Hepatocyte (in vitro differentiated cells): ENCODE data around the gene ABCC10. TPM values are rescaled to one million over a fixed set of nuclear protein-coding genes. Genes with fewer than 3 reads are reported as not detected.

ENCODE experiments used
- DNase-seq: peaks from one replicate; pipeline ENCODE4 v3.0.0-alpha.2; 2016; ENCODE audit warnings: low spot score
- H2AFZ ChIP-seq: fragments of 200-600 bp; sonication (generic); 2 replicates; pipeline ENCODE4 v1.6.0; 2016; ENCODE audit warnings: antibody characterized with exemption, mild to moderate bottlenecking
- H3K27ac ChIP-seq: fragments of 200-600 bp; sonication (generic); 2 replicates; pipeline ENCODE4 v1.5.1; 2016; ENCODE audit warnings: mild to moderate bottlenecking
- H3K27me3 ChIP-seq: fragments of 200-600 bp; sonication (generic); 2 replicates; pipeline ENCODE4 v1.6.1; 2016
- H3K36me3 ChIP-seq: fragments of 200-600 bp; sonication (generic); replicated peaks from 2 replicates; pipeline ENCODE4 v1.5.1; 2016; ENCODE audit warnings: low read depth; ENCODE audit not compliant: insufficient read depth
- H3K4me1 ChIP-seq: fragments of 200-600 bp; sonication (generic); 2 replicates; pipeline ENCODE4 v1.5.1; 2016; ENCODE audit warnings: mild to moderate bottlenecking, moderate library complexity; ENCODE audit not compliant: insufficient read depth
- H3K4me2 ChIP-seq: fragments of 200-600 bp; sonication (generic); 2 replicates; pipeline ENCODE4 v1.6.0; 2016
- H3K4me3 ChIP-seq: fragments of 200-600 bp; sonication (generic); 2 replicates; pipeline ENCODE4 v1.5.1; 2016; ENCODE audit warnings: mild to moderate bottlenecking
- H3K79me2 ChIP-seq: fragments of 200-600 bp; sonication (generic); 2 replicates; pipeline ENCODE4 v1.6.0; 2017; ENCODE audit warnings: mild to moderate bottlenecking
- H3K9me2 ChIP-seq: fragments of 200-600 bp; sonication (generic); replicated peaks from 2 replicates; pipeline ENCODE4 v1.6.0; 2017; ENCODE audit warnings: mild to moderate bottlenecking; ENCODE audit not compliant: insufficient read depth
- H3K9me3 ChIP-seq: fragments of 200-600 bp; sonication (generic); 2 replicates; pipeline ENCODE4 v1.5.1; 2016; ENCODE audit warnings: low read depth, mild to moderate bottlenecking
- H4K20me1 ChIP-seq: fragments of 200-600 bp; sonication (generic); 2 replicates; pipeline ENCODE4 v1.6.0; 2016; ENCODE audit warnings: mild to moderate bottlenecking; ENCODE audit not compliant: insufficient read depth, poor library complexity, severe bottlenecking
- EZH2 ChIP-seq: fragments of 200-600 bp; sonication (generic); IDR thresholded peaks from 2 replicates; pipeline ENCODE4 v1.6.1; 2016; ENCODE audit warnings: antibody characterized with exemption, mild to moderate bottlenecking, borderline replicate concordance
- EZH2phosphoT487 ChIP-seq: fragments of 200-600 bp; sonication (generic); IDR thresholded peaks from one replicate; pipeline ENCODE4 v1.6.1; 2018; ENCODE audit warnings: antibody characterized with exemption, mild to moderate bottlenecking, low read depth, moderate library complexity; ENCODE audit not compliant: unreplicated experiment, severe bottlenecking
- WGBS: methylation state at CpG from one replicate; pipeline ENCODE4 v1.1.6; 2016; ENCODE audit warnings: low lambda C conversion rate; ENCODE audit errors: missing lambda C conversion rate; 5-methylcytosine and 5-hydroxymethylcytosine counted together
- polyA plus RNA-seq: library from polyadenylated mRNA; unstranded; fragments of >200 nt; fragmentation: Nextera tagmentation; extraction: Ambion mirVana; gene quantifications from 2 replicates; pipeline ENCODE4 v1.2.1, GENCODE V29; 2016
- total RNA-seq: library from RNA; depleted of rRNA; stranded (reverse); fragments of >200 nt; gene quantifications from 2 replicates; pipeline ENCODE4 v1.2.3, GENCODE V29; 2014
- TF ChIP-seq, protein P1 (sequence below): fragments of 200-600 bp; sonication (generic); IDR thresholded peaks from 2 replicates; pipeline ENCODE4 v1.5.1; 2016; ENCODE audit warnings: antibody characterized with exemption, mild to moderate bottlenecking; ENCODE audit not compliant: poor library complexity

The ABCC10 gene
- total and polyA plus RNA-seq, 2 experiments from 2014 or later = 16.7 to 33.3 TPM

DNA sequence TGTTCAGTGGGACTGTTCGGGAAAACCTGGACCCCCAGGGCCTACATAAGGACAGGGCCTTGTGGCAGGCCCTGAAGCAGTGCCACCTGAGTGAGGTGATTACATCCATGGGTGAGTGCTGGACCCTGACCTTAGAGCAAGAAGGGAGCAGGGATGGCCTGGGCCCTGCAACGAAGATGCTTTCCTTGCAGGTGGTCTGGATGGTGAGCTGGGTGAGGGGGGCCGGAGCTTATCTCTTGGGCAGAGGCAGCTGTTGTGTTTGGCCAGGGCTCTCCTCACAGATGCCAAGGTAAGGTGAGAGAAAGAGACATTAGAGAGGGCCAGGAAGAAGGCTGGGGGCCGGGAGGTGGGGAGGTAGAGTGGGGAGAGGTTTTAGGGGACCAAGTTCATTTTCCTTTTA is 21.6 kb downstream of the ABCC10 start:
- no peaks in the 10 kb centered on the region for H4K20me1 ChIP-seq
- H3K79me2 ChIP-seq = no peaks in the 10 kb centered on the region
- H3K9me3 ChIP-seq = no peaks in the 10 kb centered on the region
- H3K4me3 ChIP-seq = no peak overlapping the region
- H3K4me1 ChIP-seq = no peaks in the 10 kb centered on the region
- DNase-seq = no peak
- H3K9me2 ChIP-seq = no peaks in the 10 kb centered on the region
- TF ChIP-seq, protein P1, sequence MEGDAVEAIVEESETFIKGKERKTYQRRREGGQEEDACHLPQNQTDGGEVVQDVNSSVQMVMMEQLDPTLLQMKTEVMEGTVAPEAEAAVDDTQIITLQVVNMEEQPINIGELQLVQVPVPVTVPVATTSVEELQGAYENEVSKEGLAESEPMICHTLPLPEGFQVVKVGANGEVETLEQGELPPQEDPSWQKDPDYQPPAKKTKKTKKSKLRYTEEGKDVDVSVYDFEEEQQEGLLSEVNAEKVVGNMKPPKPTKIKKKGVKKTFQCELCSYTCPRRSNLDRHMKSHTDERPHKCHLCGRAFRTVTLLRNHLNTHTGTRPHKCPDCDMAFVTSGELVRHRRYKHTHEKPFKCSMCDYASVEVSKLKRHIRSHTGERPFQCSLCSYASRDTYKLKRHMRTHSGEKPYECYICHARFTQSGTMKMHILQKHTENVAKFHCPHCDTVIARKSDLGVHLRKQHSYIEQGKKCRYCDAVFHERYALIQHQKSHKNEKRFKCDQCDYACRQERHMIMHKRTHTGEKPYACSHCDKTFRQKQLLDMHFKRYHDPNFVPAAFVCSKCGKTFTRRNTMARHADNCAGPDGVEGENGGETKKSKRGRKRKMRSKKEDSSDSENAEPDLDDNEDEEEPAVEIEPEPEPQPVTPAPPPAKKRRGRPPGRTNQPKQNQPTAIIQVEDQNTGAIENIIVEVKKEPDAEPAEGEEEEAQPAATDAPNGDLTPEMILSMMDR = no peak
- no peak for TF ChIP-seq EZH2
- TF ChIP-seq EZH2phosphoT487 = no peak
- H3K36me3 ChIP-seq = no peaks in the 10 kb centered on the region
- H3K27ac ChIP-seq = no peak overlapping the region
- WGBS = 95% methylated on average over 4 of the region's 4 CpGs
- no peak overlapping the region for H2AFZ ChIP-seq
- no peak overlapping the region for H3K4me2 ChIP-seq
- H3K27me3 ChIP-seq = no peaks in the 10 kb centered on the region

DNA sequence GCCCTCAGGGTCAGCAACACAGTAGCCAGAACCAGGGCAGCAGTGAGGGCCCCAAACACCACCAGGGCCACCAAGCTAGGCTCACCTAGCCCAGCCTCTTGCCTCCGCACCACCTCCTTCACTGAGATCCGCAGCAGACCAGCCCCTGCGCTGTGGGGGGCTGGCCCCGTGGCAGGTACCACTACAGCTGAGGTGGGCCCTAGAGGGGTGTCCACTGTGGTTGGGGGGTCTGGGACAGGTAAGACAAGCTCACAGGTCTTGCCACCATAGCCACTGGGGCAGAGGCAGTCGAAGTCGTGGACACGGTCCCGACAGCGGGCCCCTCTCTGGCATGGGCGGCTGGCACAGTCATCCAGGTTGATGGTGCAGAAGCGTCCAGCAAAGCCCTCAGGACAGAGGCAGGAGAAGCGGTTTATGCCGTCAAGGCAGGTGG is 23.4 kb downstream of the ABCC10 start:
- no peak for DNase-seq
- Histone ChIP-seq H3K79me2 (no peaks in the 10 kb centered on the region), H4K20me1 (no peaks in the 10 kb centered on the region), H2AFZ (no peak overlapping the region), H3K4me2 (no peak overlapping the region), H3K4me1 (no peaks in the 10 kb centered on the region), H3K27me3 (no peaks in the 10 kb centered on the region), H3K4me3 (no peak overlapping the region), H3K9me3 (no peaks in the 10 kb centered on the region), H3K27ac (no peak overlapping the region), H3K36me3 (no peaks in the 10 kb centered on the region), H3K9me2 (no peaks in the 10 kb centered on the region)
- no peak for TF ChIP-seq EZH2phosphoT487
- no peak for TF ChIP-seq EZH2
- TF ChIP-seq, protein P1 = no peak
- 90% methylated on average over 13 of the region's 13 CpGs for WGBS

DNA sequence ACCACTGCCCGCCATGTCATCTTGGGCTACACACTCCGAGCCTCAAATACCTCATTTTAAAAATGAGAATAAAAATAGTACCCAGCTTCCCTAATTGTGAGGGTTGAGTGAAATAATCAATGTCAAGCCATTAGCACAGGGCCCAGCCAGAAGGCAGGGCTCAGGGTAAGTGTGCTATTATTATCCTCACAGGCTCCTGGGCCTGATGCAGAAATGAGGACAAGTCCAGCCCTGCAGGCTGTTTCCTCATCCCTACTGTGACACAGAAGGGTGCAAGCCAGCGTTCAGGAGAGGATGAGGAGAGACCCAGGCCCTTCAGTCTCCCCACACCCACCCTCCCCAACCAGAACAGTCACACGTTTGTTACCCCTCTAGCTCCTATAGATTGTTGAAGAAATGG is 24.0 kb downstream of the ABCC10 start:
- 93% methylated on average over 4 of the region's 4 CpGs for WGBS
- no peak for TF ChIP-seq EZH2phosphoT487
- TF ChIP-seq, protein P1 = no peak
- no peak for TF ChIP-seq EZH2

DNA sequence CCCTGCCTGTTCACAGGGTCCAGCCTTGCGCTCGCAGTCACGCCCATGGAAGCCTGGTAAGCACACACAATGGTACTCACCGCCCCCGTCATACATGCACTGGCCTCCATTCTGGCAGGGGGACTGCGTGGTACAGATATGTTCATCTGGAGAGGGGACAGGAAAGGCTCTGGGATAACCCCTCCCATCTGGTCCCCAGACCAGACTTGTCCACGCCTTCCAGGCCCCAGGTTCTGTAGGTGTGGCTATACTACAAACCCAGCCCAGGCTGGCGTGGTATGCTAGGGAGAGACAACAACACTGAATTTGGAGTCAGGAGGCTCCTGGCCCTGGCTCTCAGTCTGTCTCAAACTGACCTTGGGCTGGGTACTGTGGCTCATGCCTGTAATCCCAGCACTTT is 24.6 kb downstream of the ABCC10 start:
- H3K9me2 ChIP-seq = no peaks in the 10 kb centered on the region
- no peaks in the 10 kb centered on the region for H4K20me1 ChIP-seq
- no peak overlapping the region for H2AFZ ChIP-seq
- DNase-seq = peak; percentile 3
- no peak overlapping the region for H3K27ac ChIP-seq
- H3K9me3 ChIP-seq = no peaks in the 10 kb centered on the region
- H3K4me2 ChIP-seq = no peak overlapping the region
- no peaks in the 10 kb centered on the region for H3K36me3 ChIP-seq
- peaks cover 10% of the 10 kb centered on the region for H3K27me3 ChIP-seq
- over 99% methylated on average over 8 of the region's 8 CpGs for WGBS
- no peaks in the 10 kb centered on the region for H3K79me2 ChIP-seq
- no peak for TF ChIP-seq EZH2phosphoT487
- no peak for TF ChIP-seq EZH2
- TF ChIP-seq, protein P1 = no peak
- no peaks in the 10 kb centered on the region for H3K4me1 ChIP-seq
- H3K4me3 ChIP-seq = no peak overlapping the region

More for the DNA sequence above, 24.0 kb downstream of the ABCC10 start:
- Histone ChIP-seq H3K4me3 (no peak overlapping the region), H3K9me3 (no peaks in the 10 kb centered on the region), H3K27me3 (peaks cover 4% of the 10 kb centered on the region), H4K20me1 (no peaks in the 10 kb centered on the region), H3K9me2 (no peaks in the 10 kb centered on the region), H2AFZ (no peak overlapping the region), H3K4me2 (no peak overlapping the region), H3K27ac (no peak overlapping the region), H3K36me3 (no peaks in the 10 kb centered on the region), H3K4me1 (no peaks in the 10 kb centered on the region), H3K79me2 (no peaks in the 10 kb centered on the region)
- DNase-seq = peak; percentile 1
